ENCODE measurements around the gene HSD17B3.
"Not testable (repeated sequence)": the region's sequence is repeated elsewhere in the genome, so short reads cannot be mapped to it uniquely, and the experiment has no call there.

HSD17B3 gene

GRCh38 chr9:96236337-96236736, 65.6 kb downstream of the HSD17B3 start:
- not testable (repeated sequence) for DNase-seq (ENCODE audit: low read depth in 2 of 2)

- DNase-seq (ENCODE audit: low read depth in 2 of 2), result no peak
Measured at GRCh38 chr9:96232539-96233241, 69.3 kb downstream of the HSD17B3 start.

GRCh38 chr9:96232164-96232538, 69.8 kb downstream of the HSD17B3 start:
- no peak for DNase-seq (ENCODE audit: low read depth in 2 of 2)

- DNase-seq (ENCODE audit: low read depth in 2 of 2), result no peak
Measured at GRCh38 chr9:96230002-96230401, 72.0 kb downstream of the HSD17B3 start.

GRCh38 chr9:96222132-96222531, 79.8 kb downstream of the HSD17B3 start:
- DNase-seq (ENCODE audit: low read depth in 2 of 2), result no peak

GRCh38 chr9:96219900-96220257, 82.1 kb downstream of the HSD17B3 start:
- DNase-seq (ENCODE audit: low read depth in 2 of 2), result no peak

- no peak for DNase-seq (ENCODE audit: low read depth in 2 of 2)
Measured at GRCh38 chr9:96219026-96219899, 82.7 kb downstream of the HSD17B3 start.

- peak; percentile 47 to 56 for DNase-seq (ENCODE audit: low read depth in 2 of 2)
Measured at GRCh38 chr9:96217754-96218693, 84.0 kb downstream of the HSD17B3 start.

GRCh38 chr9:96217294-96217707, 84.7 kb downstream of the HSD17B3 start:
- no peak for DNase-seq (ENCODE audit: low read depth in 2 of 2)

GRCh38 chr9:96216583-96216982, 85.4 kb downstream of the HSD17B3 start:
- no peak for DNase-seq (ENCODE audit: low read depth in 2 of 2)

GRCh38 chr9:96215841-96216240, 86.1 kb downstream of the HSD17B3 start:
- DNase-seq (ENCODE audit: low read depth in 2 of 2), result no peak

- no peak for DNase-seq (ENCODE audit: low read depth in 2 of 2)
Measured at GRCh38 chr9:96214635-96215034, 87.3 kb downstream of the HSD17B3 start.

- DNase-seq (ENCODE audit: low read depth in 2 of 2), result no peak
Measured at GRCh38 chr9:96209407-96210271, 92.3 kb downstream of the HSD17B3 start.

GRCh38 chr9:96206156-96206751, 95.7 kb downstream of the HSD17B3 start:
- DNase-seq (ENCODE audit: low read depth in 2 of 2), result no peak

GRCh38 chr9:96204853-96205252, 97.1 kb downstream of the HSD17B3 start:
- DNase-seq (ENCODE audit: low read depth in 2 of 2), result no peak

GRCh38 chr9:96203867-96204501, 98.0 kb downstream of the HSD17B3 start:
- no peak for DNase-seq (ENCODE audit: low read depth in 2 of 2)

GRCh38 chr9:96202971-96203780, 98.8 kb downstream of the HSD17B3 start:
- DNase-seq (ENCODE audit: low read depth in 2 of 2), result no peak

- no peak for DNase-seq (ENCODE audit: low read depth in 2 of 2)
Measured at GRCh38 chr9:96201140-96201539, 100.8 kb downstream of the HSD17B3 start.

GRCh38 chr9:96199006-96199405, 103.0 kb downstream of the HSD17B3 start:
- no peak for DNase-seq (ENCODE audit: low read depth in 2 of 2)

Data from activated CD8-positive, alpha-beta memory T cell treated with anti-CD3 and anti-CD28 coated beads for 4 hours (primary cell).